Measurements from ENCODE around the gene KHDC1. TPM values are rescaled to one million over a fixed set of nuclear protein-coding genes. Genes with fewer than 3 reads are reported as not detected.
A peak's percentile ranks its signal among the peaks of the same experiment; 100 is the strongest.
"Not testable (repeated sequence)": the region's sequence is repeated elsewhere in the genome, so short reads cannot be mapped to it uniquely, and the experiment has no call there.

KHDC1 gene
- polyA plus RNA-seq, 4 donors = 6.2 to 10.8 (median 8.5) TPM

DNA sequence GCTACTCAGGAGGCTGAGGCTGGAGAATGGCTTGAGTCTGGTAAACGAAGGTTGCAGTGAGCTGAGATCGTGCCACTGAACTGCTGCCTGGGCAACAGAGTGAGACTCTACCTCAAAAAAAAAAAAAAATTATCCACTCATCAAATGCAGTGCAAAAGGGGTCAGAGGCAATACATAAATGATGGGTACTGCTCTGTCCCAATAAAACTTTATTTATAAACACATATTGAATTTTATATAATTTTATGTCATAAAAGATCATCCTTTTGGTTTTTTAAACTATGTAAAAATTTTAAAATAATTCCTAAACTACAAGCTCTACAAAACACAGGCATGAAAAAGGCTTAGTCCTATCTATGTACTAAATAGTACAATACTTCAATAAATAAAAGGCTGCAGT lies 10.3 kb downstream of the KHDC1 start:
- DNase-seq (ENCODE audit: low read depth in 4 of 4, low spot score in 3 of 4) = no peak

- DNase-seq (ENCODE audit: low read depth in 4 of 4, low spot score in 3 of 4) = no peak
Observed at GRCh38 chr6:73250016-73250415, 13.0 kb downstream of the KHDC1 start.

- DNase-seq (ENCODE audit: low read depth in 4 of 4, low spot score in 3 of 4) = peak in 1 of 4 donors; percentile 2
Observed at GRCh38 chr6:73248192-73248903, 14.6 kb downstream of the KHDC1 start.

DNA sequence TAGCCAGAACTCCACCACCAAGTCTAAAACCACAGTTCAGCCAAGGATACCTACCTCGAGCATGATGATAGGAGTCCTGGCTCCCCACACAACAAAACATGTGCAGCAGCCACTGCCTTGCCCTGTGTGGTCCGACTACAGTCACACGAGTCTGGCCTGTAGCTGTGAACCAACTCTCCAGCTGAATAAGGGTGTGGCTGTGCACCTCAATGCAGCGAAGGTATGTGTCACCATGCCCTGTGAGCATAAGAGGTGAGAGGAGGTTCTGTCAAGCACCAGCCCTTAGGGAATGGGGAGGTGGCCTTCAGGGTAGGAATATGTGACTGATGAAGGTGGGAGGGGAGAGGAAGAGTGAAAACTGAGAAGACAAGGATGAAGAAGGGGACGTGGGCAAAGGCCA lies 21.0 kb downstream of the KHDC1 start:
- no peak for DNase-seq (ENCODE audit: low read depth in 4 of 4, low spot score in 3 of 4)

GRCh38 chr6:73240730-73241129 lies 22.3 kb downstream of the KHDC1 start:
- DNase-seq (ENCODE audit: low read depth in 4 of 4, low spot score in 3 of 4) = no peak

- no peak for DNase-seq (ENCODE audit: low read depth in 4 of 4, low spot score in 3 of 4)
Observed at GRCh38 chr6:73236144-73236750, 26.7 kb downstream of the KHDC1 start.

DNA sequence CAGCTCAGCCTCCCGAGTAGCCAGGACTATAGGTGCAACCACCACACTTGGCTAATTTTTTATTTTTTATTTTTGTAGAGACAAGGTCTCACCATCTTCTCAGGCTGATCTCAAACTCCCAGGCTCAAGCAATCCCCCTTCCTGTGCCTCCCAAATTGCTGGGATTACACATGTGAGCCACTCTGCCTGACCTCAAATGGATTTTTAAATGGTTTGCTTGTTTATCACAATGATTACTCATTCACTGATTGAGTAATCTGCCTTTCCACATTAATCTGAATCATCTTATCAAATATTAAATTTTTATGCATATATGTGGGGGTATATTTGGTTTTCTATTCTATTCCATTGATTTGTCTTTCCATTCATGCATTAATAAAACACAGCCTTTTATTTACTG lies 28.3 kb downstream of the KHDC1 start:
- no peak for DNase-seq (ENCODE audit: low read depth in 4 of 4, low spot score in 3 of 4)

GRCh38 chr6:73233971-73234370 lies 29.0 kb downstream of the KHDC1 start:
- not testable (repeated sequence) for DNase-seq (ENCODE audit: low read depth in 4 of 4, low spot score in 3 of 4)

GRCh38 chr6:73233048-73233447 lies 29.9 kb downstream of the KHDC1 start:
- DNase-seq (ENCODE audit: low read depth in 4 of 4, low spot score in 3 of 4) = no peak

DNA sequence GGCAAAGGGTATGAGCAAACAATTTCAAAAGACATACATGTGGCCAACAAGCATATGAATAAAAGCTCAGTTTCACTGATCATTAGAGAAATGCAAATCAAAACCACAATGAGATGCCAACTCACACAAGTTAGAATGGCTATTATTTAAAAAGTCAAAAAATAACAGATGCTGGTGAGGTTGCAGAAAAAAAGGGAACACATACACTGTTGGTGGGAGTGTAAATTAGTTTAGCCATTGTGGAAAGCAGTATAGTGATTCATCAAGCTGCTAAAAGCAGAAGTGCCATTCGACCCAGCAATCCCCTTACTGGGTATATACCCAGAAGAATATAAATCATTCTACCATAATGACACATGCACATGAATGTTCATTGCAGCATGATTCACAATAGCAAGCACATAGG lies 31.0 kb downstream of the KHDC1 start:
- no peak for DNase-seq (ENCODE audit: low read depth in 4 of 4, low spot score in 3 of 4)

DNA sequence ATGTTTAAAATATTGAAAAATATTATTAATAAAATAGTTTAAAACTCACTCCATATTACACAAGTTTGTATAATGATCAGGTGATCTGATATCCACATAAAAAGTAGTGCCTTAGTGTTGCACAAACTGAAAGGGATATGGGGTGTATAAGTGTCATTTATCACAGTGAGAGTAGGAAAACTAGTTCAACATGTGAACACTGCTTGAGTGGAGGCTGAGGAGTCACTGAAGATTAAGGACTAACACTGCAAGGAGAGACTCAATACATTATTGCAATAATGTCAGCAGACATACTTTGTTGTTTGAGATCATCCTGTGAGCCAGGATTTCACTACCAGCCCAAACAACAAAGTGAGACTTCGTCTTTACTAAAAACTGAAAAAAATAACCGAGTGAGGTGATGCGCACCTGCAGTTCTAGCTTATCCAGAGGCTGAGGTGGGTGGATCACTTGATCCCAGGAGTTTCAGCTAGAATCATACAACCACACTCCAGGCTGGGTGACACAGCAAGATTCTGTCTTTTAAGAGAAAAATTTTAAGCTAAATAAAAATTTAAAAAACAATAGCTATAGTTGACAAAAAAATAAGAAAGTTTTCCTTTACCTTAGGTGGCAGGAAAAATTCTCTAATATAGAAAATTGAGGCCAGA lies 35.3 kb downstream of the KHDC1 start:
- DNase-seq (ENCODE audit: low read depth in 4 of 4, low spot score in 3 of 4) = no peak

- DNase-seq (ENCODE audit: low read depth in 4 of 4, low spot score in 3 of 4) = no peak
Observed at GRCh38 chr6:73225396-73225795, 37.6 kb downstream of the KHDC1 start, which contains the start of gene KHDC1L. KHDC1L (minus strand) TSS chr6:73225496; CDS start chr6:73225408, 88 bp downstream.

GRCh38 chr6:73216859-73217258 lies 46.1 kb downstream of the KHDC1 start:
- no peak for DNase-seq (ENCODE audit: low read depth in 4 of 4, low spot score in 3 of 4)

- no peak for DNase-seq (ENCODE audit: low read depth in 4 of 4, low spot score in 3 of 4)
Observed at GRCh38 chr6:73209117-73209516, 53.9 kb downstream of the KHDC1 start.

DNA sequence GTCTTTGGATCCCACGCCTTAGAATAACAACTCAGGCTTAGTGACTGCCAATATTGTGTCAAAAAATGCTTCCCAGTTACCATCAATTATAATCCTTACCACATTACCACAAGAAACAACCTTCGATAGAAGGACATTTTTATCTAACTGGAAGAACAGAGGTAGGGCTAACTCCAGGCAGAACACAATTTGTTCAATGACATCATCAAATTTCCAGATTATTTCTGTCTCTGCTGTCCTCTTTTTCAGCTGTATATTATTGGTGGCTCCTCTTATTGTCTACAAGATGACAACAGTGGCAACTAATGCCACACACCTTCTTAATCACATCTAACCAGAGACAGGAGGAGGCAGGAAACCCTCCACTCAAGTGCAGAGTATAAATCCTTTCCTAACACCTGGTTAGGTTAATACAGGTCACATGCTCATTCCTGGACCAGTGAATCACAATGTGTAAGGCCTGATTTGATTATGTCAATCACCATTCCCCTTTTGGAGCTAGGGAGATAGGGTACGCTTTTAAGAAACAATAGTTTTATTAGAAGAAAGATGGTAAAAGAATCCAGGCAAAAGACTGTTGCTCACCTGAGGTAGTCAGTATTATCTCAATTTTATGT lies 55.7 kb downstream of the KHDC1 start:
- DNase-seq (ENCODE audit: low read depth in 4 of 4, low spot score in 3 of 4) = no peak

DNA sequence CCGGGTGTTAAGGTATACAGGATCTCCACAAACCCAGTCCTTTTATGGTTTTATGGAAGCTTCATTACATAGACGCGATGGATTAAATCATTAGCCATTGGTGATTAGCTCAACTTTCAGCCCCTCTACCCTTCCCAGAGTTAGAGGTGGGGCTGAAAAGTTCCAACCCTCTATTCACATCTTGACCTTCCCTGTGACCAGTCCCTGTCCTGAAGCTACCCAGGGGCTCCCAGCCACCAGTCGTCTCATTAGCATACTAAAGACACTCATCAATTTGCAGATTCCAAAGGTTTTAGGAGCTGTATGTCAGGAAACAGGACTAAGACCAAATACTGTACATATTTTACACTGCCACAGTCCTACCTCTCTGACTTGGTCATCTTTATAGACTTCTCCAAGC lies 58.7 kb downstream of the KHDC1 start:
- DNase-seq (ENCODE audit: low read depth in 4 of 4, low spot score in 3 of 4) = no peak

DNA sequence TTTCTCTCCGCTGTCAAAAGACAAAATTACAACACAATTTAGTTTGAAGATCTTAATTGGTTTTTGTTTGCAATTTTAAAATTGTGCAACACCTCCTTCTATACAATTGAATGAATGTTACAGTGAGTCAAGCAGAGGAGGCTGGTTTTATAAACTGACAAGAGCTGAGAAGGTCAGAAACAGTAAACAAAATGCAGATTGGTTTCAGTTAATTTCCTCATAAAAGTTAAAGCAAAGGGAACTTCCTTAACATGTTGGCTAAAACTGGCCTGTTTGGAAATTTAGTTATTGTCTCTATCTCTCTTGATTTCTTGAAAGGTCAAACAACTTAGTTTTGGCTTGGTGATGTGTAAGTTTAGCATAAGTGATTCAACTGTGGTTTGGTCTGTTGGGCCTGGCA lies 59.9 kb downstream of the KHDC1 start:
- DNase-seq (ENCODE audit: low read depth in 4 of 4, low spot score in 3 of 4) = no peak

DNA sequence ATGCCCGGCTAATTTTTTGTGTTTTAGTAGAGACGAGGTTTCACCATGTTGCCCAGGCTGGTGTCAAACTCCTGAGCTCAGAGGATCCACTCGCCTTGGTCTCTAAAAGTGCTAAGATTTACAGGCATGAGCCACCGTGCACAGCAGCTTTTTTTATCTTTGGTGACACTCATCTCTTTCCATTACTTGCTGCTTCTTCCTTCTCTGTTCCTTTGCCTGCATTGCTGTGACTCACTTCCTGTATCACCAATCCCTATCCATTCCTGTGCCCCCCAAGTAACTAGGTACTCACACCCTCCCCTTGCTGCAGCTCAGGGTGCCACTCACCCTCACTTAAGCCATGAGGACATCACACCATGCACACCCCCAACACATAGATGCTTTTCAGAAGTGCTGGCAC lies 62.3 kb downstream of the KHDC1 start:
- DNase-seq (ENCODE audit: low read depth in 4 of 4, low spot score in 3 of 4) = no peak

GRCh38 chr6:73200247-73200646 lies 62.7 kb downstream of the KHDC1 start:
- no peak for DNase-seq (ENCODE audit: low read depth in 4 of 4, low spot score in 3 of 4)

DNA sequence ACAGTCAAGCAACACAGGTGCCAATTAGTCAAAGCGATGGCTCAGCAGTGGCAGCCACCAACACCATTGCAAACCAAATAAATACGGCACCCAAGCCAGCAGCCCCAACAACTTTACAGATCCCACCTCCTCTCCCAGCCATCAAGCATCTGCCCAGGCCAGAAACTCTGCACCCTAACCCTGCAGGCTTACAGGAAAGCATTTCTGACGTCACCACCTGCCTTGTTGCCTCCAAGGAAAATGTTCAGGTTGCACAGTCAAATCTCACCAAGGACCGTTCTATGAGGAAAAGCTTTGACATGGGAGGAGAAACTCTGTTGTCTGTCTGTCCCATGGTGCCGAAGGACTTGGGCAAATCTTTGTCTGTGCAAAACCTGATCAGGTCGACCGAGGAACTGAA lies 68.3 kb downstream of the KHDC1 start:
- DNase-seq (ENCODE audit: low read depth in 4 of 4, low spot score in 3 of 4) = no peak

GRCh38 chr6:73193302-73193701 lies 69.7 kb downstream of the KHDC1 start:
- not testable (repeated sequence) for DNase-seq (ENCODE audit: low read depth in 4 of 4, low spot score in 3 of 4)

All from right renal pelvis (tissue), 4 donors.